ENCODE results near the gene ZFYVE28.

The ZFYVE28 gene

DNA sequence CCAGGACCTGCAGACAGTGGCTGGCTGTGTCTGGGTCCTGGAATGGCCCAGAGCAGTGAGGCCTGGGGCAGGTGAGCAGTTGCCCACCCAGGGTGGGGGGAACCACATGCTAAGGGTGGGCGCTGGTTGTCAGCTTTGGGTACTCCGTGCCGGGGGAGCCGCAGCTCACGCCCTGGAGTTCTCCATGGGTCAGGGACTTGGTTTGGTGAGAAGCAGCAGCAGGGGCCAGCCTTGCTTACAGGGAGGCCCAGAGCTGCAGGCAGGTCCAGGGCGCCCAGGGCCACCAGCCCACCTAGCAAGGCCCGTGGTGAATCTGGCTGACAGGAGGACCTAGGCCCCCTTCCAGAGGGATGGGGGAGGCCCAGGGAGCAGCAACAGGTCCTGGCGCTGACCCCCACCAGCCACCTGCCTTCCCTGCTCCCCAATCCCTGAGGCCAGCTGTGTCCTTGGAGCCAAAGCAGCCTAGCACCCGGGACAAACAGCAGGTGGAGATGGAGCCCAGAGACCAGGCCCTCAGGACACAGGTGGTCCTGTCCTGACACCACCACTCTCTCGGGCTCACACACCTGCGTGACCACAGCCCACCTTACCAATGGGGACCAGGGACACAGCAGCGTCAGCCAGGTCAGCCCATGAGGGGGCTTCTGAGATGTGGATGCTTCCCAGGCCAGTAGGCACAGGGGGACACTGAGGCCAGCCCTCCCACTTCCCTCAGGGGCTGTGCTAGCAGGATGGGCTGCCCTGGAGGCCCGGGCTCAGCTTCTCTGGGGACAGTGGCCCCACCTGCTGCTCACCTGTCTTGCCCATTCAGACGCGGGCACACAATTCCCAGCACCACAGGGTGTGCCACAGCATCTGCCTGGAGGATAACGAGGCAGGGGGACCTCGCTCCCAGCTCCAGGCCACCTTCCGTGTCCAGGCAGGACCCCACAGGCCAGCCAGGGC lies 160.1 kb downstream of the ZFYVE28 start:
- DNase-seq: no peak

DNA sequence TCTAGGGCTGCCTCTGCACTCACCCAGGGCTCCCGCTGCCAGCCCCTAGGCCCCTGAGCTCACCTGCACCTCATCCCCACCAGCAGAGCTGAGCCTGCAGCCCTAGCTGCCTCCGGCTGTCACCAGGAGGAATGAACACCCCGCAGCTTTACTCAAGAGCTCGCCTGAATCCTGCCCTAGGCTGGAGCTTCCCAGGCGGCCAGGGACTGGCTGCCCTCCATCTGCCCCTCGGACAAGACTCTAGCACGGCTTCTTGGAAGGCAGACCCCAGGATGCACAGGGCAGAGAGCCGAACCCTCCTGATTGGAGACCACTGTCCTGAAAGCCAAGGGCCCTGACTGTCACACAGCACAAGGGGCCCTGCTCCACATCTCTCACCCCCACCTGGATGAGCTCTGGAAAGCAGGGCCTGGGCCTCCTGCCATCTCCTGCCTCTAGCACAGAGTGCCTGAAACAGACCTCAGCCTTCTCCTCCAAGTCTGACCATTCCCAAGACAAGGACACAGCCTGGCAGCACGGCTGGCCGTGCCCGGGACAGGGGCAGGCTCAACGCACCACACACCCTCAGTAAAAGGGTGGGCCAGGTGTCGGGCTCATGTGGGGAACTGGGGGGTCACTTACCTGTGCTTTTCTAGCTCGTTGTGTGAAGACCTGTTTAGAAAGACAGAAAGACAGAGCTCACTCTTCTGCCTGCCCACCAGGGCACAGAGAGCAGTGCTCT lies 160.9 kb downstream of the ZFYVE28 start:
- no peak for DNase-seq

DNA sequence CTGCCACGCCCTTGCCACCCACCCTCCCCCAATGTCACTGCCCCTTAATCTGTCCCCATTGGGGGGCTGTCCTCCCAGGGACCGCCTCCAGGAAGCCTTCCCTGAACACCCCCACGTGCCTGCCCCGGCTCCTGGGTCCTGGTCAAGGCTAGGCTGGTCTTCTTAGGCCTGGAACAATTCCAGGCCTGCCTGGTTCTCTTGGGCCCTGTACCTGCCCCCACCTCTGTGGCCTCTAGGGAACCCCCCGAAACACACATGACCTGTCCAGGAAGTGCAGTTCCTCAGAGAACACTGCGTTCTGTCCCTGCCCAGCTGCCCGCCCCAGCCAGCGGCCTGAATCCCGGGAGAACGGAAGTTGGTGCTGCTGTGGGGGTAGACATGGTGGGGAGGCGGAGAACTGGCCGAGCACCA lies 161.7 kb downstream of the ZFYVE28 start:
- DNase-seq: no peak

DNA sequence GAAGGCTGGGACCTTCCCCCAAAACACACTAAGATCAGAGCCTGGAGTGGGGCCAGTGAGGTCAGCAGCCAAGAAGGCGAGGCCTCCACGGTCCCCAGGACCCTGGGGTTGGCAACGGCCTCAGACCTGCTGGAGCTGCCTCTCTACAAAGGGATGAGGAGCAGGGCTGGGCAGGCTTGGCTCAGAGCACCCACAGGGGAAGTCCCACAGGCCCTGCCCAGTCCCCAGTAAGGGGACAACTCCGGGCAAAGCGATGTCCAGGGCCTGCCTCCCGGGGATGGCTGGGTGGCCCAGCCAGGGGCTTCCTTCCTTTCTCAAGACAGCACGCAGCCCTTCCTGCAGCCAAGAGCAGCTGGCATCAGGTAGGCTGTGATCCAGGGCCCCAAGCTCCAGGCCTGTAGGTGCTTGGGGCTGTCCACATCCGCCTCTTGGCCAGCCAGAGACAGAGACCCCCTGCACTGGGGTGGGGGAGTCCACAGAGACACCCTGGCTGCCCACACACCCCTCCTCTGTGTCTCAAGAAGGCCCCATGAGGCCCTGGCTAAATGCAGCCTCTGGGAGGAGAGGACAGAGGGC lies 162.2 kb downstream of the ZFYVE28 start:
- no peak for DNase-seq

DNA sequence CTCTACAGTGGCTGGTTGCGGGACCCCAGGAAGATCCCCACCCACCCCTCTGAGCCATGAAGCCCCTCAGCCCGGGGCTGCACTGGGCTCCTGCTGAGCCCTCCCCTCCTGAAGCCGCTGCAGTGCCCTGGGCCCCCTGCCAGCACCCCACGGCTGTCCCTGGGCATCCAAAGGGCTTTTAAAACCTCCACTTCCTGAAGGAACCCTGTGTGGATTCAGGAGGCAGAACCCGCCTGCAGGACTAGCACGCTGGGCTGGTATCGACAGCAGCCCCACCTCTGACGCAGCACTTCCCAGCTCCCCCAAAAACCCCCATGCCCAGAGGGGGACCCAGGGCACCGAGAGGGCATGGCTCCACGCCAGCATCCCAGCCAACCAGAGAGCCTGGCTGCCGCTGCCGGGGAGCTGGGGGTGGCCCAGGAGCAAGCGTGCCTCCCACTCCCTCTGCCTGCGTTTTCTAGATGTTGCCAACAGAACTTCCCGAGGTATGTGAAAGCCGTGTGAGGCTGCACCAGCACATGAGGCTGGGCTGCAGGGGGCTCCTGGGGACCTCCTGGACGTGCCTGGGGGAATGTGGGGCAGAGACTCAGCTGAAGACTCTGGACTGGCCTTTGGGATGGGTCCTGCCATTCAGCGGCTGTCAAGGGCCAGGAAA lies 162.8 kb downstream of the ZFYVE28 start:
- DNase-seq: no peak

DNA sequence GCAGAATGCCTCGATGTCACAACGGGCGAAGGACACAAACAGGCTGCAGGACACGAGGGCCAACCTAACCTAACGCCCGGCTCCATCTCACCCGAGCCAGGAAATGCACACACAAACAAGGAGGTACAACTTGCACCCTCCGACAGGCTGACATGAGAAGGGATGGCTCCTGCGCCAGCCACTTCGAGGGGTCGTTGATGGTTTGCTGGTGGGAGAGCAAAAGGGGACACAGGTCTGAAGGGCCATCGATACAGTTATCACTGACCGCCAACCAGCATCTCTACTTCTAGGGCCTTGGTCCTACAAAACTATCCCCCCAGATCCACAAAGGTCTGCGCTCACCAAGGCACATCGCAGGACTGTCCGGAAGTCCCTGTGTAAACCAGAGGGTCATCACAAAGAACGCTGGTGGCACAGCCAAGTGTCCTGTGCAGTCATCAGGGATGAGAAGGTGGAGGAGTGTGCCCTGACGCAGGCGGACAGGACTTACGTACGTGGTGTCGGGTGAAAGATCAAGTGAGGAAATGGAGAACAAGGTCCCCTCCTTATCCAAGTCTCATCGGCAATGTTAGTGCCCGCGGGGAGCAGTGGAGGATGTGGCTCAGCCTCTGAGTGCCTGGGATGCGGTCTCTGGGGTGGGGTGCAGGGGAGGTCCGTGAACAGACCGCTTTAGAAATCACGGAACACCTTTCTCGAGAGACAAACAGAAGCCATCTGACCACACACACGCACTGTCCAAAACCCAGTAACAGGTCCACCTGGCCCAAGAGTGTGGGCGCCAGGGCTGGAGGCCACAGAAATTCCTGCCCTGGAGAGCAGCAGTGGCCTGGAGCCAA lies 163.6 kb downstream of the ZFYVE28 start:
- DNase-seq: no peak

DNA sequence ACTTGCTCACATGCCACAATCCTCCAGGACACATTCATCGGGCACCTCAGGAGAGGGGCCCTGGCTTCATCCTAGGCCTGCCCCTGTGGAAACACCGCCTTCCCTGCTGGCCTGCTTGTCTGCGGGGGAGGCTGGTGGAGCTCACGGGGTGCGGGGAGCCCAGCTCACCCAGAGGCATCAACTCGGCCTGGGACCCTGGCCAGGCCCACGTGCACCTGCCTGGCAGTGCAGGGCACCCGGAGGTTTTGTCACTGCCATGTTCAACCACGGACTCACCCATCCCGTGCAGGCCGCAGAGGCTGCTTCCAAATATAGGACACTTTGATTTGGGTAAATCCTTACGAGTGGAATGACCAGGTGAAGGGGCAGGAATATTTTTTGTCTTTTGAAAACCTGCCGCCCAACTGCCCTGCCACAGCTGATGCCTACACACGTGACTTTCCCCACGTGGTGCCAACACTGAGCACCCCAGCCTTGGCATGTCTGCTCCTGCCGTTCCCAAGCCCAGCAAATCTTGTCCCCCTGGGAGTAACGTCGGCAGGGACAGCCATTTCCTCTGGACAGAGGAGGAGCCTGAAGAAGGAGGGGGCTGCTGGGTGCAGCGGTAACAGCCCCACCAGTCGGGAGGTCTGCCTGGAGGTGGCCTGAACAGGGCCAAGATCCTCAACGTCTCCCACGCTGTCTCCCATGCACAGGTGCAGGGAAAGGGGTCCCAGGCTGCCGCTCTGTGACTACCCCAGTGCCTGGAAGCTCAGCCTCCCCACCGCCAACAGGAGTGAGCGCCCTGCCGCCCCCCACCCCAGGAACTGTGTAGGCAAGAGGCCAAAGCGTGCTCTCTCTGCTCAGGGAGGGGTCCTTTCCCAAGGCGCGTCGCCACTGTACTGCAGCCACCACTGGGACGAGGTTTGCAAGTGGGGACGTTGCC lies 165.0 kb downstream of the ZFYVE28 start:
- no peak for DNase-seq

DNA sequence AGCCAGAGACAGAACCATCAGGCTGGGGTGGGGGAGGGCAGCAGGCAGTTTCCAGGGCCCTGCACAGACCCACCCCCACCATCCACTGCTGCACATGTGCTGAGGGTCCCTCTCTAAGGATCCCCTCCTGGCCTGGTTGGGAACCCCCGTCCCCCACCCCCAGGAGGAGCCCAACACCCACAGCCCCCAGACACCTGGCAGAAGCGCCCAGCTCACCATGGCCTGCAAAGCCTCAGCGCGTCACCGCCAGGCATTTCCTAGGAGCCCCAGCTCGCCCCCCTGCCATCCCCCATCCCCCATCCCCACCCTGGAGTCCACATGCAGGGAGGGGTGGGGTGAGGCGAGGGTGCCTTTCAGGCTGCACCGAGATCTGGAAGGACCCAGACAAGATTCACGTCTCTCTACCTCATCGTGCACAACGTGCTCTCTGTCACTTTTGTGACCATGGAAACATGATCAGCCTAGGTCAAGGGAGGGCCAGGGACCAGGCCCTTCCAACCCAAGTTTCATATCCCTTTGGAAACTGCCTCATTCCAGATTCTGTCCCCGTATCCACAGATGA lies 165.8 kb downstream of the ZFYVE28 start:
- no peak for DNase-seq

DNA sequence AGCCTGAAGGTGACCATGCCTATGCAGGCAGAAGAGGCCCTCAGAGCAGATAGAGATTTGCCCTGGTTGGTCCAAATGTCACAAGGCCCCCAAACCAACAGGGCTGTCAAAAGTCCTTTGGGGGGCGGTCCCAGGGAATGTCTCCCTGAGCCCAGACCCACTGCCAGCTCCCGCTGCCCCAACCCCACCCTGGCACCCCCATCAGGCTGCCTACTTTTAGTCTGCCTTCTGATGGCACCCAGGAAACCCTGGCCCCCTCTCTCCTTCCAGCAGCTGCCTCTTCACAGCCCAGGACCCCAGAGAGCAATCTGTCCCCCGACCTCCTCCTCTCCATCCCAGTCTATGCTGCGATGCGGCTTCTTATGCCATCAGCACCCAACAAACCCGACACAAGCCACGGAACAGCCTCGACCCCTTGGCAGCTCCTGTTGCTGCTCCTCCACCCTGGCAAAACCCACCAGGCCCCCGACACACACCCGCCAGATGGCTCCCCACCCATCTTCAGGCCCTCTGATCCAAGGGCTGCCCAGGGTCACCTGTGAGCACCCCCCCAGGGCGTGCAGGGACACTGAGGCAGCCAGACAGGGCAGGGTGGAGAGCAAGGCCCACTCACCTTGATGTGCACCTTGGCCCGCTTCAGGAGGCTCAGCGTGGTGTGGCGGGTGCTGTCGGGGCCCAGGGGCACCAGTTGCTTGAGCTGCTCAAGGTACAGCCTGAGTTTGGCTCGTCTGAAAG lies 166.5 kb downstream of the ZFYVE28 start:
- DNase-seq: no peak

DNA sequence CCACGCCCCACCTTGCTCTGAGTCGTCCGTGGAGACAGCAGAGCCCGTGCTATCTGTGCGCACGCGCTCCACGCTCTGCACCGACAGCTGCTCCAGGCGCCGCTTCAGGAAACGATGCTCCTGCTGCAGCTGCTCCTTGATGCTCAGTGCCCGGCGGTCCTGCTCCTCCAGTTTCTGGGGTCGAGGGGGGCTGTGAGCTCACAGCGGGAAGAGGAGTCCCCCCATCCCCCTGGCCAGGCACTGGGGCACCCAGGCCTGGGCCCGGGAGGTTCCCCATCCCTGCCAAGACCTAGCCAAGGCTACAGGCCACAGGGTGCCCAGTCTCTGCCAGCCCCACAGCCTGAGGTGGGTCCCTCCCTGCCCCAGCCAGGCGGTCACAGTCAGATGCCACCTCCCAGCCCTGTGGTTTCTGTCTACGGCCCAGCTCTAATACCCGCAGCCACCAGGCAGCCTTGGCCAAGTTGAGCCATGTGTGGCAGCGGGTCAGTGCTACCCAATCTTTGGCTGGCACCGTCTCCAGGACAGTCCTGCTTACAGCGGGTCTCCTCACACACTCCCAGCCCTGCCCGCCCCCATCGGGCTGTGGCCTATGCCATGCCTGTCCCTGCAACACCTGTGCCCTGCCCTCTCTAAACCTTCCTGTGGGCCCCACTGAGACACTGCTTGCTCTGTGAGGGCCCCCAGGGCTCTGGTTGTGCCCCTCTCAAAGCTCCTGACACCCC lies 167.2 kb downstream of the ZFYVE28 start:
- no peak for DNase-seq

DNA sequence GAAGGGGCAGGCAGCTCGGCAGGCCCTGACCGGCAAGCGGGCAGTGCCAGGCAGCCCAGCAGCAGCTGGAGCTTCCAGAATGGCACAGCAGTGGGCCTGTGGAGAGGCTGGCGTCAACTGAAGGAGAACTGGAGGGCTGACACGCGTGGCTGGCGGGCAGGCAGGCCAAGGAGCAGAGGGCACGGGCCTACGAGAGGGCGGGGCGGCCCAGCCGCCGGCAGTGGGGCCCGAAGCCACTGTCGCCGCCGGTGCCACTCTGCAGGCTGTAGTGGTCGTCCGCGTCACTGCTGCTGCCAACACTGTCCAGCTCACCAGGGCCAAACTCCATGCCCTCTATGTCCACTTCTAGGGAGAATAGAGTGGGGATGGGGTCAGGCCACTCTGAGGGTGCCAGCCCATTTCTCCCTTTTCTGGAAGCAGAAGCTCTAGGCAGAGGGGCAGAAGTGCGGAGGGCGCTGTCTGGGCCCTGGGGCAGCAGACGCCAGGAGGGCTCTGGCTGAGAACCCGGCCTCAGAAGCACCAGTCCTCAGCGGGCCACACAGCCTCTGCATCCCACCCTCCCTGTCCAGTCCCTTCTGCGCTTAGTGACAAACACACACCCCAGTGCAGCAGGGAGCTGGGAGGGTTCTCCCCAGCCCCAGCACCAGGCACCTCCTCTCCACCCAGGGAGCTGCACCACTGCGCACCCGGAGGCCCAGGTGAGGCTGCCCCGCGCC lies 167.9 kb downstream of the ZFYVE28 start:
- no peak for DNase-seq

DNA sequence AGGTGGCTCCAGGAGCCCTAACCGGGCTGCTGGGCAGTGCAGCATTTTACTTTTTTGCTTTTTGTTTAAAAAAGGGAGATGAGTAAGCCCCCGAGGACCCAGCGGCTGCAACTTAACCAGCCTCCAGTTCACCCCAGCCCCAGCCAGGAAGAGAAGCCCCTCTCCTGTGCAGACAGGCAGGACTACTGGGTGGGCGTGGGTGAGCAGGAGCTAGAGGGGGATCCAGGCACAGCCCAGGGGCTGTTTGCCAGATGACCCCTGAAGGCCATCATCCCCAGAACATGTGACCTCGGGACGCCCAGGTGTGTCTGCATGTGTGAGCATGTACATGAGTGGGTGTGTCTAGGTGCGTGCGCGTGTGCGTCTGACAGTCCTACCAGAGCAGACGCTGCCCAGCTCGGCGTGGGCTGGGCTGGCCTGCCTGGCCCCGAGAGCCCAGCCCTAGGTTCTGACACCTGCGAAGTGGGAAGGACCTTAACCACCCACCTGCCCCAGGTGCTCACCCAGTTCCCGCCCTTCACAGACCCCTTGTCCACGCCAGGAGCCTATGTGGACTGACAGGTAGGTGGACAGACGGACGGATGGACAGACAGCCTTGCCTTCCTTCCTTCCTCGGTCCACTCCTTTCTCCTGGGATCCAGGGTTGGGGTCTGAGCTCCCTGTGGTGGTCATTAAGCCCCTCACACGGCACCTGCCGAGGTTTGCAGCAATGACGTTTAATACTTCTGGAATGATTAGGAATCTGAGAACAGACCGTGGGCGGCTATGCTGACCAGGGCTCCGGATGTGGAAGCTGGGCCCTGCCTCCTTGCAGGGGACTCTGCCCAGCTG lies 168.7 kb downstream of the ZFYVE28 start:
- no peak for DNase-seq

DNA sequence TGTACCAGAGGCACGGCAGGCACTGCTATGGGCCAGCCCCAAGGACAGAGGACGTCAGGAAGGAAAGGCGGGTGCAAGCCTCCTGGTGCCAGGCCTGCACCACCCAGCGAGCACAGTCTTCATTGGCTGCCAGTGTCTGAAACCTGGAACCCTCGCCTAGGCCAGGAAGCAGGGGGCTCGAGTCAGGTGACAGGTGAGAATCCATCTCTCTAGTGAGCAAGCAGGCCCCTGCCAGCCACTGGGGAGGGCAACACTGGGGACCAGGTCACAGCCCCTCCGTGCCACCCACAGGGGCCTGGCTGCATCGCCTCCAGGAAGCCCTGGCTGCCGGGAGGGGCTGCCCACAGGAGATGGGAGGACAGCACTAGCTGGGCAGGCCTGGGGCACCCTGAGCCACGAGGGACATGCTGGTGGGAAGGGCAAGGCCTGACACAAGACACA lies 169.6 kb downstream of the ZFYVE28 start:
- no peak for DNase-seq

DNA sequence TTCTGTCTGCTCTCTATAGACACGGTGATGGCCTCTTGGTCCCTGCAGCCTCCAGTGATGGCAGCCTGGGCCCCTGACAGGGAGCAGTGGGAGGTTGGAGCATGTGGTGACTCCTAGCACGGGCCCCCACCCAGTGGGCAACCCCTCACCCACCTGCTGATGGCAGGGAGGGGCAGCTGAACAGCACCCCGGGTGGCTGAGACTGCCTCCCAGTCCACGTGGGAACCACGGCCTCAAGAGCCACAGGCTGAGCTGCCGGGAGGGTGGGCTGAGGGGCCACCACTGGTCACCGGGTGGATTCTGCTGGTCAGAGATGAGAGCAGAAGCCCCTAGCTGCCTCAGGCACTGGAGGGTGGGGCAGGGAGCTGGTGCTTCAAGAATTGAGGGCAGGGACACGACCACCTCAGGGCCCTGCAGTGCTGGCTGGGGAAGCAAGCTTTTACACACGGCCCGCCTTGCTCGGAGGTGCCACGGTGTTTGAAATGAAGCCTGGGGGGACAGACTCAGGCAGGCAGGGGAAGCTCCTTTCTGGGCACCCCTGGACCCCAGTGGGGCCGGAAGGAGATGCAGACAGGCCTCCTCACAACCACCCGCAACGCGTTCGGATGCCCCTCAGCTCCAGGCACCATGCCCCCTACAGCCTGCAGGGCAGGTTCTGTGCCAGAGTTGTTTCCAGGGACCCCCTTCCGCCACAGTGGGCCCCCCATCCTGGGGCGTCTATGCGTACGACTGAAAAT lies 170.2 kb downstream of the ZFYVE28 start:
- no peak for DNase-seq

DNA sequence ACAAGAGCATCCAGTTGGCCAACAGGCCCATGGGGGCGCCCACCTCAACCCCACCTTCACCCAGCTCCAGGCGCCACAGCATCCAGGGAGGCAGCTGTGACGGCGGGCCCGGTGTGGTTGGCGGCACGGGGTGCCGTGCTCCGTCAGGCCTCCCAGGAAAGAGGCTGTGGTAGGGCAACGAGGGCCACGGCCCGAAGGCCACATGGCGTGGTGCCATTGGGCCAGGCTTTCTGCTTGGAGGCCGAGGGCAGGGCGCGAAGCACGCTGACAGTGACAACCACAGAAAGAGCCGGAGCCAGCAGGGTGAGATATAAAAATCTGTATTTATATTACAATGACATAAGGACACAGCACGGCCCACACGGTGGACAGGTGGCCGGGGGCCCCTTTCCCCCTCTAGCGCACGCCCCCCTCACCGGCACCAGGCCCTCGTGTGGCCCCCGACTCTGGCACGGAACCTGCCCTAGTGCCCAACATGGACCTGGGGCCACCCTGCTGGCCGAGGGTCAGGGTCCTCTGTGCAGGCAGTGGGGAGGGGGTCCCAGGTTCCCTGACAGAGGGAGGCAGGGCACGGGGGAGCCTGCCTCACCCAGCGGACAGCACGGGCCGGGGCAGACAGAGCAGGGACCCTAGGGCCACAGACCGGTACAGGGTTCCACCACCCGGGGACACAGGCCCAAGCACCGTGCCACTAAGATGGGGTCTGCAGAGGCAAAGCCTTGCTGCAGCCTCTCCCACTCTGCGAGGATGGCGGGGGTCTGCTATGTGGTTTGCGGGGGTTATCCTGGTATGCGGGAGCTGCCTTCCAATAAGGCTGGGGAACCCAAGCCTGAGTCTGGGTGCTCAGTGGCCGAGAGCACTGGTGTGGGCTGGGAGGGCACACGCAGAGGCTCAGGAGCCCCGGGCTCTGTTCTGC lies 171.1 kb downstream of the ZFYVE28 start:
- no peak for DNase-seq
